A673 (cell line): ENCODE results near the gene MOV10. TPM values are rescaled to one million over a fixed set of nuclear protein-coding genes. Genes with fewer than 3 reads are reported as not detected.

ENCODE experiments used
- BruUV-seq: library from RNA; stranded (reverse); fragments of 400-500 nt; replicated peaks from 2 replicates; lab custom pipeline; 2021; lab: Mats Ljungman, UMichigan
- CTCF ChIA-PET: fragments of 300-600 bp; sonication (Branson Sonifier 250); formaldehyde crosslinking; loops from one replicate; lab custom pipeline; 2022; ENCODE audit warnings: antibody characterized with exemption; lab: Charles Lee
- POLR2A ChIA-PET: fragments of 300-600 bp; sonication (Branson Sonifier 250); formaldehyde crosslinking; loops from one replicate; lab custom pipeline; 2022; ENCODE audit warnings: antibody characterized with exemption; ENCODE audit not compliant: low non-redundant PET; lab: Charles Lee
- DNase-seq: peaks from one replicate; pipeline ENCODE4 v3.0.0-alpha.2; 2015; ENCODE audit warnings: low spot score
- H3K27ac ChIP-seq: fragments of 200-600 bp; sonication (generic); 2 replicates; pipeline ENCODE4 v1.5.1; 2016; ENCODE audit warnings: mixed run types, low read depth, mild to moderate bottlenecking, mixed read lengths, antibody characterized with exemption, low read length; ENCODE audit not compliant: poor library complexity, severe bottlenecking
- H3K27me3 ChIP-seq: fragments of 200-600 bp; sonication (generic); replicated peaks from 2 replicates; pipeline ENCODE4 v1.6.1; 2017; ENCODE audit warnings: mixed run types, low read depth, mild to moderate bottlenecking, mixed read lengths, antibody characterized with exemption, low read length; ENCODE audit not compliant: insufficient read depth, poor library complexity
- H3K36me3 ChIP-seq: fragments of 200-600 bp; sonication (generic); 2 replicates; pipeline ENCODE4 v1.6.1; 2016; ENCODE audit warnings: mixed run types, mild to moderate bottlenecking, mixed read lengths, antibody characterized with exemption, low read length; ENCODE audit not compliant: insufficient read depth, poor library complexity, severe bottlenecking
- H3K4me1 ChIP-seq: fragments of 200-600 bp; sonication (generic); 2 replicates; pipeline ENCODE4 v1.6.1; 2017; ENCODE audit warnings: mixed run types, mild to moderate bottlenecking, mixed read lengths, antibody characterized with exemption, low read length; ENCODE audit not compliant: insufficient read depth, poor library complexity, severe bottlenecking
- H3K4me3 ChIP-seq: fragments of 200-600 bp; sonication (generic); 2 replicates; pipeline ENCODE4 v1.5.1; 2016; ENCODE audit warnings: low read depth, mixed run types, mild to moderate bottlenecking, mixed read lengths, low read length; ENCODE audit not compliant: poor library complexity, severe bottlenecking
- H3K9me3 ChIP-seq: fragments of 200-600 bp; sonication (generic); 2 replicates; pipeline ENCODE4 v1.6.1; 2016; ENCODE audit warnings: mixed run types, low read depth, mild to moderate bottlenecking, mixed read lengths, antibody characterized with exemption, low read length; ENCODE audit not compliant: poor library complexity, severe bottlenecking
- EZH2 ChIP-seq: fragments of 200-600 bp; sonication (generic); IDR thresholded peaks from 2 replicates; pipeline ENCODE4 v1.6.1; 2017; ENCODE audit warnings: borderline replicate concordance, low read depth, mild to moderate bottlenecking, mixed read lengths, antibody characterized with exemption, low read length; ENCODE audit not compliant: poor library complexity, severe bottlenecking
- intact Hi-C: fragments of 100-400 bp; cut with micrococcal nuclease; formaldehyde crosslinking; loops from one replicate; pipeline ENCODE4 v1.10.0; 2022; ENCODE audit not compliant: unreplicated experiment
- total RNA-seq: library from RNA; stranded (reverse); gene quantifications from 2 replicates; pipeline ENCODE4 v1.2.3, GENCODE V29; 2021
- TF ChIP-seq, protein P1 (sequence below): fragments of 300-800, 200-600 bp; sonication (generic); conservative IDR thresholded peaks from 2 replicates; pipeline ENCODE4 v1.5.1; 2017; ENCODE audit warnings: low read depth, mild to moderate bottlenecking, antibody characterized with exemption, low read length, moderate library complexity, mixed read lengths

MOV10 gene
- total RNA-seq, 1 experiment from 2014 or later, result 87.1 TPM

DNA sequence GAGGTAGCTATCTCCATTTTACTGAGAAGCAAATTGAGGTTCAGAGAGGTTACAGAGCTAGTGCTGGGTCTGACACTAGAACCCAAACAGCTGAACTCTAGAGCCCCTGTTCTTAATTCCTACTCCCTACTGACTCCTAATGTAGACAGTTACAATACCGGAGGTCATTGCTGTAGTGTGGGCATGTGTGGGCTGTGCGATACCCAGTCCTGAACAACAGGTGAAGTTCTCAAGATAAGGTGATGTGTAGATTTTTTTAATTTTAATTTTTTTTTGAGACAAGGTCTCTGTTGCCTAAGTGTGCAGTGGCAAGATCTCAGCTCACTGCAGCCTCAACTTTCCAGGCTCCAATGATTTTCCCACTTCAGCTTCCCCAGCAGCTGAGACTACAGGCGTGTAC, 34.0 kb downstream of the MOV10 start:
- CTCF ChIA-PET, result interaction anchor here (0.7 to 1.2 kb wide), 2 partner anchors 90 to 315 kb away, joined by 3 to 6 read pairs; partner anchors contain the start of gene ST7L
- H3K4me1 ChIP-seq, result peaks cover 22% of the 10 kb centered on the region
- BruUV-seq, result no TSS peak
- intact Hi-C loops, result loop anchor here (5.0 kb wide), 1 partner anchor 206 kb away; no protein-coding TSS in a partner anchor
- DNase-seq, result no peak
- POLR2A ChIA-PET, result no interaction called here
- TF ChIP-seq EZH2, result no peak
- TF ChIP-seq, protein P1, sequence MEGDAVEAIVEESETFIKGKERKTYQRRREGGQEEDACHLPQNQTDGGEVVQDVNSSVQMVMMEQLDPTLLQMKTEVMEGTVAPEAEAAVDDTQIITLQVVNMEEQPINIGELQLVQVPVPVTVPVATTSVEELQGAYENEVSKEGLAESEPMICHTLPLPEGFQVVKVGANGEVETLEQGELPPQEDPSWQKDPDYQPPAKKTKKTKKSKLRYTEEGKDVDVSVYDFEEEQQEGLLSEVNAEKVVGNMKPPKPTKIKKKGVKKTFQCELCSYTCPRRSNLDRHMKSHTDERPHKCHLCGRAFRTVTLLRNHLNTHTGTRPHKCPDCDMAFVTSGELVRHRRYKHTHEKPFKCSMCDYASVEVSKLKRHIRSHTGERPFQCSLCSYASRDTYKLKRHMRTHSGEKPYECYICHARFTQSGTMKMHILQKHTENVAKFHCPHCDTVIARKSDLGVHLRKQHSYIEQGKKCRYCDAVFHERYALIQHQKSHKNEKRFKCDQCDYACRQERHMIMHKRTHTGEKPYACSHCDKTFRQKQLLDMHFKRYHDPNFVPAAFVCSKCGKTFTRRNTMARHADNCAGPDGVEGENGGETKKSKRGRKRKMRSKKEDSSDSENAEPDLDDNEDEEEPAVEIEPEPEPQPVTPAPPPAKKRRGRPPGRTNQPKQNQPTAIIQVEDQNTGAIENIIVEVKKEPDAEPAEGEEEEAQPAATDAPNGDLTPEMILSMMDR, result no peak
- no peaks in the 10 kb centered on the region for H3K27me3 ChIP-seq
- no peaks in the 10 kb centered on the region for H3K9me3 ChIP-seq
- no peak overlapping the region for H3K27ac ChIP-seq
- no peaks in the 10 kb centered on the region for H3K36me3 ChIP-seq
- H3K4me3 ChIP-seq, result no peak overlapping the region

DNA sequence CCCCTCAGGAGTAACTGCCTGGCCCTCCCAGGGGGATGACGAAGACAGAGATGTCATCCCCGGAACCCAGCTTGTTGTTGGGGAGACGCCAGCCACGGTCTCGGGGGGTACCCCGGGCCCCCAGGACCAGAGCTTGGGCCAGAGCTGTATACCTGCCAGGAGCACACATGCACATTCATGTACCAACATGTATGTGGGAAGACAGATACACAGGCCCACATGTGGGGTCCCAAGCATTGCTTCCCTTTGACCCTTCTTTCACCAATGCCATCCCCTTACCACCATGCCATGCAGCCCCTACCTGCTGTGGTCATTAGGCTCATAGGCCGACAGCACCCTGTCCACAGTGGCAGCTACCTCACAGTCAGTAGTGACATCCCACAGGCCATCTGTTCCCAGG, 35.7 kb downstream of the MOV10 start:
- Histone ChIP-seq H3K27me3 (peaks cover 11% of the 10 kb centered on the region), H3K9me3 (no peaks in the 10 kb centered on the region), H3K27ac (no peak overlapping the region), H3K4me3 (no peak overlapping the region), H3K4me1 (peaks cover 20% of the 10 kb centered on the region), H3K36me3 (no peaks in the 10 kb centered on the region)
- intact Hi-C loops, result no loop called here
- CTCF ChIA-PET, result no interaction called here
- no TSS peak for BruUV-seq
- POLR2A ChIA-PET, result no interaction called here
- no peak for DNase-seq
- TF ChIP-seq EZH2, result no peak
- TF ChIP-seq, protein P1, result no peak

DNA sequence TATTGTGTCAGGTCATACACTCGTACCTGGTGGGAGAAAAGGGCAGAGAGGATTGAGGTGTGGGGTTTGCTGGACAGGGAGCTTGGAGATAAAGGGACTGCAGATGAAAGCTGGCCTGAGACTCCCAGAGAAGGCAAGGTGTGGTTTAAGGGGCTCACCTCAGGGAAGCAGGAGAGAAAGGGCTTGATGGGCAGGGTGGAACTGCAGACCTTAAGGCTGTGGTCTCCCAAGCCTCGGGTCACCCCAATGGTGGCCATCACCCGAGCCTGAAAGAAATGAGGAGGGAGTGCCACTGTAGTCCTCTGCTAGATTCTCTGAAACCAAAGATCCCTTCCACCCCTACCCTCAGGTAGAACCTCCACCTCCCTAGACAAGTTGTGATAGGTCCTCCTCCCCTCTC, 36.1 kb downstream of the MOV10 start:
- Histone ChIP-seq H3K27ac (no peak overlapping the region), H3K36me3 (no peaks in the 10 kb centered on the region), H3K4me1 (peaks cover 18% of the 10 kb centered on the region), H3K9me3 (no peaks in the 10 kb centered on the region), H3K4me3 (no peak overlapping the region), H3K27me3 (peaks cover 11% of the 10 kb centered on the region)
- CTCF ChIA-PET, result no interaction called here
- DNase-seq, result no peak
- BruUV-seq, result no TSS peak
- TF ChIP-seq, protein P1, result no peak
- TF ChIP-seq EZH2, result no peak
- intact Hi-C loops, result no loop called here
- POLR2A ChIA-PET, result no interaction called here
